ELF-1 (cell line): Measurements from ENCODE around the gene CELF5.
"Not testable (repeated sequence)": the region's sequence is repeated elsewhere in the genome, so short reads cannot be mapped to it uniquely, and the experiment has no call there.

Source experiments
- DNase-seq: peaks from one replicate; pipeline ENCODE4 v3.0.0-alpha.2; 2016; ENCODE audit warnings: low read depth, low spot score

The CELF5 gene

DNA sequence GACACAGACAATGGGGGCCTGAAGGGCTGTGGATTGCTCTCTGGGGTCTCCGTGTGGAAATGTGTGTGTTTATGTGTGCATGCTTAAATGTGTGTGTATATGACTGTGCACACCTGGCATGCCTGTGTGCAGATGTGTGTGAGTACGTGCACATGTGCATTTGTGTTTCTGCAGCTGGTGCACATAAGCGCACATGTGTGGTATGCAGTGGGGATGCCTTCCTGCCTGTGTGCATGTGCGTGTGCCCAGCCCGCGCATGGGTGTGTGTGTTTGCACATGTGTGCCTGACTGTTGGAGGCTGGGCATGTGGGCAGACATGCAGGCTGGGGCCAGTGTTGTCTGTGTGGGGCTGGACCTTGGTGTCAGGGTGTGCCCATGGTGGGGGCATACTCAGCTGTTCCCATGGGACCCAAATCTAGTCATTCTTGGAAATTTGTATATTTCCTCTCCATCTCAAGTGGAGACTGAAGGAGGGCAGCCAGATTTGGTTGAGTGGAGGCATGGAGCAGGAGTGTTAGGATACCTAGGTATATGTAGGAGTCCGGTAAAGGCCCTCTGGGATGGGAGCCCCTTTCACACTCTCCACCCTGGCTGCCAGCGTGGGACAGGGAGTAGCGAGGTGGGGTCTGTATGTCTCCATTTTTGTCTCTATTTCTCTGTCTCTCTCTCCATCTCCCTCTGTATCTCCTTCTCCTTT is 49.9 kb downstream of the CELF5 start:
- DNase-seq: no peak

DNA sequence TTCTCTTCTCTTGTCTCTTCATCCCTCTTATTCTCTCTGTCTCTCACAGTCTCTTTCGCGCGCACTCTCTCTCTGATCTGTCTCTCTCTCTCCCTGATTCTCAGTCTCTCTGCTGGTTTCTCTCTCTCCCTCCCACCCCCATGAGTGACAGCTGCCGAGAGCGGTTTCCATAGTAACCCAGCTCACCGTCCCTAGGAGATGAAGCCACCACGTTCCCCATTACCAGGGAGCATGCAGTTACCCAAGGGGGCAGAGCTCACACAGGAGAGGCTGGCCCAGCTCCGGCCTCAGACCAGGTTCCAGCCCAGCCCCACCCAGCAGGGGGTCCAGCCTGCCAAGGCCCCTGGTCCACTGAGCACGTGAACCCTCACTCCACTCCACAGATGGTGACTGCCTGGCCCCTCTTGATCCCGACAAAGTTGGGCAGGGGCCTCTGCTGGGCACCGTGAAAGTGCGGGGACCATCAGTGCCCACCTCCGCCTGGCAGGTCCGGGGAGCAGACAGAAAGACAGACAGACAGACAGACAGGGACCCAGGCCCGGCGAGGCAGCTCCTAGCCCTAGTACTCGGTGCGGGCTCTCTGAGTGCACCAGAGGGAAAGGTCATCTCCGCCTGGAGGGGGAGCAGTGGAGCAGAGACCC is 50.6 kb downstream of the CELF5 start:
- DNase-seq: no peak

DNA sequence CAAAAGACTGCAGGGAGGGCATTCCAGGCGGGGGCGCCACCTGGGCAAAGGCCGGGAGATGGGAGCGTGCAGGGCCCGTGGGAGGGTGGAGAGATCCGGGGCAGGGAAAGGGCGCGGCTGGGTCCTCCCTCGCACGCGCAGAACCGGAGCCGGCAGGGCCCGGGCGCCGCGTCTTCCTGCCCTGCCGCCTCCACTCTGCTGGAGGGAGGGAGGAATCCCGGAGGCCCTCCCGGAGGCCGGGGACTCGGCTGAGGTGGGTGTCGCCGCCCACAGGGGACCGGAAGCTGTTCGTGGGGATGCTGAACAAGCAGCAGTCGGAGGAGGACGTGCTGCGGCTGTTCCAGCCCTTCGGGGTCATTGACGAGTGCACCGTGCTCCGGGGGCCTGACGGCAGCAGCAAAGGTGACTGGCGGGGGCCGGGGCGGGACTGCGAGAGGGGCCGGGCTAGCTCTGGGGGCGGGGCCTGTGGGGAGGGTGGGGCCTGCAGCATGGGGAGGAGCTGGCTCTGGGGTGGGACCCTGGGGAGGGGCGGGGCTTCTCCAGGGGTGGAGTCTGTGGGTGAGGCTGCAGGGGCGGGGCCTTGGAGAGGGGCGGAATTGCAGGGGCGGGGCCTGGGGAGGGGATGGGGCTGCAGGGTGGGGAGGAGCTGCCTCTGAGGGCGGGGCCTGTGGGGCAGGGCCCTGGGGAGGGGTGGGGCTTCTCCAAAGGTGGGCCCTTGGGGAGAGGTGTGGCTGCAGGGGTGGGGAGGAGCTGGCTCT is 51.3 kb downstream of the CELF5 start:
- peak; percentile 83 for DNase-seq

DNA sequence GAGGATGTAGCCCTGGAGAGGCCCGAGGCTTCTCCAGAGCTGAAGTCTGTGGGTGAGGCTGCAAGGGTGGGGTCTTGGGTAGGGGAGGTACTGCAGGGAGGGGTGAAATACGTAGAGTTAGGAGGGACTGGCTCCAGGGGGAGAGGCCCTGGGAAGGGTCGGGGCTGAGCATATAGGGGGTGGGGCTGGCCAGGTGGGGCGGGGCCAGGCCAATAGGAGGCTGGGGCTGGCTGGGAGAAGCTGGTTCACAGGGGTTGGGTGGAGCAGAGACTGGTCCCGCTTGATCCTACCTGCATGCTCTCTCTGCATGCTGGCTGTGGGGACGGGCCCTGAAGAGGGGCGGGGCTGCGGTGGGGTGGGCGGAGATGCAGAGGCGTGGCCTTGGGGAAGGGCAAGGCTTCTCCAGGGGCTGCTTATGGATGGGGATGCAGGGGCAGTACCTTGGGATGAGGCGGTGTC is 51.9 kb downstream of the CELF5 start:
- peak; percentile 83 for DNase-seq

DNA sequence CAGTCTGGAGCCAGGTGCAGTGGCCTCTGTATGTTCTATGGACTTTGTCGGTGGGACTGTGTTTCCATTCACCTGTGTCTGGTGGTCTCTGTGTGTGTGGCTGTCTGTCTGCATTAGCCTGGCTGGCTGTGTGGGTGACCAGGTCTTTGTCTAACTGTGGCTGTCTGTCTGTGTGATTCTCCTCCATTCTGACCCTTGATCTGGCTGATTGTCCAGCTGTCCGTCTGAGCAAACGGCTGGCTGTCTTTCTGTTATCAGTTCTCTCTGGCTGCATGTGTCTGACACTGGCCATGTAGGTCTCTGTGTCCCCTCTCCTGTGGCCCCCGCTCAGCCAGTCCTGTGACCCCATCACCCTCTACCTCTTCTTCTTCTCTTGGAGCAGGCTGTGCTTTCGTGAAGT is 53.2 kb downstream of the CELF5 start:
- DNase-seq: no peak

DNA sequence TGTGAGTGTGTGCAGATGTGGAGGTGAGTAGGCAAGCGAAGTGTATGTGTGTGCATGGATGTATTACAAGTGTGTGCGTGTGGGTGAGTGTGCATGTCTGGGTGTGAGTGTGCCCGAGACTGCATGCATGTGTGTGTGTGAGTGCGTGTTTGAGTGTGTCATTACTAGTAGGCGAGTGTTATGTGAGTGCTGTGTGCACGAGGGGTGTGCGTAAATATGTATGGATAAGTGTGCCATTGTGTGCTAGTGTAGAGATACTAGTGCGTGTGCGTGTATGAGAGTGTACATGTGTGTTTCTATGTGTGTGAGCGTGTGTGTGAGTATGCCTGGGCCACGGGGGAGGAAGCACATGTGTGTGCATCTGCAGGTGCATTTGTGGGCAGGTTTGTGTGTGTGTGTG is 53.8 kb downstream of the CELF5 start:
- no peak for DNase-seq

DNA sequence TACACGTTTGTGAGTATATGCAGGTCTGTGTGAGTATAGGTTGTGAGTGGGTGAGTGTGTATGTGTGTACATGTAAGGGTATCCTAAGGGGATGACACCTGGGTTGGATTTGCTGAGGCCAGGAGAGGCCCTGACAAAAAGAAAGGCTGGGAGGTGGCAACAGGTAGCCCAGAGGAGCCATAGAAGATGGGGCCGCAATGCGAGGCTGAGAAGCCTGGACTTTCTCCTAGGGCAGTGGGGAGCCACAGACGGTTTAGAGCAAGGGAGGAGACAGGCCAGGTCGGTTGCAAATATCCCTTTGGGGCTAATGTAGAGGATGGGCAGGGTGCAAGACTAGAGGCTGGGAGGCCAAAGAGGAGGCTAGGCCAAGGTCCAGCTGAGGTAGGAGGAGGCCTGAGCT is 54.3 kb downstream of the CELF5 start:
- DNase-seq: no peak

DNA sequence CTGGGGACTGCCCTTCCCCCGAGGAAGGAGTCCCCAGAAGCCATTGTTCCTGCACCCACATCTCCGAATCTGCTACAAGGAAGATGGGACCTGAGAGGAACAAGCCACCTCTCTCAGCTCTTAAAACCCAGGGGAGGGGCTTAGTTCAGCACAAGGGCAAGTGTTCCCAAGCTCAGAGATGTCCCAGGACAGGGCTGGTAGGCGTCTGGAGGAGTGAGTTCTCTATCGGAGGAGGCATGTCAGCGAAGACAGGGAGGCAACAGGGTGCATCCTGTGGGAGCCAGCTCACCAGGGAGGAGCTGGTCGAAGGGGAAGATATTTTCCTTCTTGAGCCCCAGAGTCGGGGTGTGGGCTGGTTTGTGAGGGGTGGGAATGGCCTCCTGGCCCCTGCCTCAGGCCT is 54.8 kb downstream of the CELF5 start:
- no peak for DNase-seq

DNA sequence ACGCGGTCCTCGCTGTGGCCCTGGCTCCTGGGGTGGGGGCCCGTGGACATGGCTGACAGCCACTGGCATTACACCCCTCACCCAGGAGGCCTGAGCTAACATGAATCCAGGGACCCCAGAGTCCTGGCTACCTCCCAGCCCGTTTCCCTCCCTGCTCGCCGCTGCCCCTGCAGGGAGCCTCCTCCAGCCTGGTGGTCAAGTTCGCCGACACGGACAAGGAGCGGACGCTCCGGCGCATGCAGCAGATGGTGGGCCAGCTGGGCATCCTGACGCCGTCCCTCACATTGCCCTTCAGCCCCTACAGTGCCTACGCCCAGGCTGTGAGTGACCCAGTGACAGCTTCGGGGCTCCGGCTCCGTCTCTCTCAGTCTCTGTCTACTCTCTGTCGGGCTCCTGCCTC is 56.6 kb downstream of the CELF5 start:
- DNase-seq: no peak

DNA sequence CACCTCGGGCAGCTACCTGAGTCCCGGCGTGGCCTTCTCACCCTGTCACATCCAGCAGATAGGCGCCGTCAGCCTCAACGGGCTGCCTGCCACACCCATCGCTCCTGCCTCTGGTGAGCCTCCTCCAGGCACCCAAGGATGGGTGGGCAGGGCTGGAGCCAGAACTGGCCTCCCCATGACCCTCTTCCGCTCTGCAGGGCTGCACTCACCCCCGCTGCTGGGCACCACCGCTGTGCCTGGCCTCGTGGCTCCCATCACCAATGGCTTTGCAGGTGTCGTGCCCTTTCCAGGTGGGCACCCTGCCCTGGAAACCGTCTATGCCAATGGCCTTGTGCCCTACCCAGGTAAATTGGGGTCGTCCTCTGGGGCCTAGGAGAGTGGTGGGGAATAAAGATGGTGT is 57.7 kb downstream of the CELF5 start:
- no peak for DNase-seq

DNA sequence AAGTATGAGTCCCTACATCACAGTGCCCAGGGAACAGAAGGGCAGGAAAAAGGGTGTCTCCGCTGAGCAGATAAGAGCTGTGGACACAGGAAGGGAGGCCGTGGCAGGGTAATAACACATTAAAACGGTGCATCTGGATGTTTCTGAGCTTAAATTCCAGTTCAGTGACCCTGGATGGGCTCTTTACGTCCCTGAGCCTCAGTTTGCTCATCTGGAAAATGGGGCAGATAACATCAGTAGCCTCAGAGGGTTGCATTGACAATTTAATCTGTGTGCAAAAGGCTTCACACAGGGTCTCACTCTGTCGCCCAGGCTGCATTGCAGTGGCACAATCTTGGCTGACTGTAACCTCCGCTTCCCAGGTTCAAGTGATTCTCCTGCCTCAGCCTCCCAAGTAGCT is 58.1 kb downstream of the CELF5 start:
- no peak for DNase-seq

DNA sequence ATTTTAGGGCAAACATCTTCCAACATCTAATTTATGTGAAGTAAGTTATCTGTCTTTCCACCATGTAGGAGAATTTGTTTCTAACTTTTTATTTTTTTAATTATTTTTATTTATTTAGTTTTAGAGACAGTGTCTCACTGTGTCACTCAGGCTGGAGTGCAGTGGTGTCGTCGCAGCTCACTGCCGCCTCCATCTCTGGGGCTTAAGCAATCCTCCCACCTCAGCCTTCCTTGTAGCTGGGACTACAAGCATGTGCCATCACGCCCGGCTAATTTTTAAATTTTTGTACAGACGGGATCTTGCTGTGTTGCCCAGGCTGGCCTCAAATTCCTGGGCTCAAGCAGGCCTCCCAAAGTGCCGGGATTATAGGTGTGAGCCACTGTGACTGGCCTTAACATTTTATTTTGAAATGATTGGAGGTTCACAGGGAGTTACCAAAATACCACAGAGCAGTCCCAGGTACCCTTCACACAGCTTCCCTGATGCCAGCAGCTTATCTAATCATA is 58.8 kb downstream of the CELF5 start:
- DNase-seq: no peak

DNA sequence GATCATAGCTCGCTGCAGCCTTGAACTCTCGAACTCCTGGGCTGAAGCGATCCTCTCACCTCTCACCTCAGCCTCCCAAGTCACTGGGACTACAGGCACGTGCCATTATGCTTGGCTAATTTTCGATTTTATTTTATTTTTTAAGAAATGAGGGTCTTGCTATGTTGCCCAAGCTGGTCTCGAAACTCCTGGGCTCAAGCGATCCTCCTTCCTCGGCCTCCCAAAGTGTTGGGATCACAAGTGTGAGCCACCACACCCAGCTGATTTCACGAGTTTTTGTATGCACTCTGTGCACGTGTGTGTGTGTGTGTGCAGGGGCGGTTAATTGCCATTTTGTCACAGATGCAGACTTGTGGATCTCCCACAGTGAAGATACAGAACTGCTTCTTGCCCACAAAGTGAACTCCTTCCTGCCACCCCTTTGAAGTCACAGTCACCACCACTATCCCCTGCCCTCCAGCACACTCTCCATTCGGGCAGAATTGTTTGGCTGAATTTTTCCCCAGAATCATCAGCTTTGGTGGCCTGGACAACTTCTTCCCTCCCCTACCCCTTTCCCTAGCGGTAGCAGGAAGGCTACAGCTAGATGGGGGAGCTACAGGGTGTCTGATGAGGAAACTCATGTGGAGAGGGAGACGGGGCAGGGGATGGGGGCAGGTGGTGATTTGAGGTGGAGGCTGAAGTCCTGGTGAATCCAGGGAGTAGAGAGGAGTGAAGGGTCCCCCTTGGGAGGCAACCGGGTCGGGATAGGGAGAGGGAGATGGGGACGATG is 59.6 kb downstream of the CELF5 start:
- no peak for DNase-seq

DNA sequence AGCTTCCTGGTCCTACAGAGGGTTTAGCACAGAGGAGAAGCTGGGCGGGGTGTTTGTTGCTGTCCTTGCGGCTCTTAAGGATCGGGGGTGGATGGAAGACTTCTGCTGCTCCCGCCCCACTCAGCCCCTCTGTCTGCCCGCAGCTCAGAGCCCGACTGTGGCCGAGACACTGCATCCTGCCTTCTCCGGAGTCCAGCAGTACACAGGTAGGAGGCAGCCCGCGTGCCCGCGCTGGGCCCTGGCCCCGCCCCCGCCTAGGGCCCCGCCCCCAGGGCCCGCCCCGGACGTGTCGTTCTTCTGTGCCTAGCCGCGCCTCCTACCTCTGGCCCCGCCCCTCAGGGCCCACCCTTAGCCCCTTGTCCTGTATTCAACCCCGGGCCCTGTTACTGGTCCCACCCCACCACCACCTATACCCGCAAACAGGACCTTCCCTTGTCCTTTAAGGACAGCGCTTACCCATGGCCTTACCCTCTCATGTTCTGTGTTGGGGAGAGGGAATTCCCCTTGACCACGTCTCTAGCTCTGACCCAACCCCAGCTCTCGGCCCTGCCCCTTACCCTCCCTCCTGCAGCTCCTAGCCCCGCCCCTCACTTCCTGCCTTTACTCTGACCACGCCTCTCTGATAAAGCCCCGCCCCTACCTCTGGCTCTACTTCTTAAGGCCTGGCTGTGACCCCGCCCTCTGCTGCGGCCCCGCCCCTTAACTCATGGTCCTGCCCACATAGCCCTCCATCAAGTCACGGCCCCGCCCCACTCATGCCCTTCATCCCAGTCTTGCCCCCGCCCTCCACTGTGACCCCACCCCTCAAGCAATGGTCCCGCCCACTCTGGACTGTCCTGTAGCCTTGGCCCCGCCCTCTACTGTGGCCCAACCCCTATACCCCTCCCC is 60.5 kb downstream of the CELF5 start:
- DNase-seq: peak; percentile 97

DNA sequence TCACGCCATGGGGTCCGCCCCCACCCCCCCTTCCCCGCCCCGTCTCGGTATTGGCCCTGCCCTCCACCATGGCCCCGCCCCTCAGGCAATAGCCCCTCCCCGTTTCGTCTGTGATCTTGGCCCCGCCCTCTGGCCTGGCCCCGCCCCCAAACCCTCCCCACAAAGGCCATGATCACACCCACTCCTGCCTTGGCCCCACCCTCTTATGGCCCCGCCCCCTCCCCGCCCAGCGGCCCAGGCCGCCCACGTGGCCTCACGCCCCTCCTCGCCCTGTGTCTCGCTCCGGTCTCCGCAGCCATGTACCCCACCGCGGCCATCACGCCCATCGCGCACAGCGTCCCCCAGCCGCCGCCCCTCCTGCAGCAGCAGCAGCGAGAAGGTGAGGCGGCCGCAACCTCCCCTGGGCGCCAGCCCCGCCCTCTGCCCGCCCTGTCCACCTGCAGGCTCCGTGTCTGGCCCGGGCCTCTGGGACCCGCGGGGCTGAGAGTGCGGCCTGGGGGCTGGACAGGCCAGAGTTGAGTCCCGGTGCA is 61.3 kb downstream of the CELF5 start:
- peak; percentile 65 for DNase-seq

DNA sequence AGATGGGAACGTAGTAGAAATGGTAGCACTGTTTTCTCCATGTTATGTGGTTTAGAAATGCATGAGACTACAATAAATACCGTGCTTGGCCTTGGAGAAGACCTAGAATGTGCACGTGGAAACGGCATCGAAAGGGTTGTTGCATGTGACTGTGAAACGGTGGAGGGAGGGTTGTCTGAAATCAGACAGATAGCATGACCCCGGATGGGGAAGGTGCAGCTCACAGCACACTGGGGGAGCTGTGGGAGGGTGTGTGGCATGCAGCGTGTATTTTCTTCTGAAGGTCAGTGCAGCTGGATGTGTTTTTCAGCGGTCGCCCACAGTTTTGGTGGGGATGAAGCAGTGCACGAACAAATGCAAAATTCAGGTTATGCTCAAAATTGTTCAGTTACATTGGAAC is 63.4 kb downstream of the CELF5 start:
- no peak for DNase-seq

DNA sequence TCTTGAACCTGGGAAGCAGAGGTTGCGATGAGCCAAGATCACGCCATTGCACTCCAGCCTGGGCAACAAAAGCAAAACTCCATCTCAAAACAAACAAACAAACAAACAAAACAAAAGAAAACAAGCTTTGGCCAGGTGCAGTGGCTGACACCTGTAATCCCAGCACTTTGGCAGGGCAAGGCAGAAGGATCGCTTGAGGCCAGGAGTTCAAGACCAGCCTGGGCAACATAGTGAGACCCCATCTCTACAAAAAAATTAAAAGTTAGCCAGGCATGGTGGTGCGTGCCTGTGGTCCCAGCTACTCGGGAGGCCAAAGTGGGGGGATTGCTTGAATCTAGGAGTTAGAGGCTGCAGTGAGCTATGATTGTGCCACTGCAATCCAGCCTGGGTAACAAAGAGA is 64.0 kb downstream of the CELF5 start:
- not testable (repeated sequence) for DNase-seq

DNA sequence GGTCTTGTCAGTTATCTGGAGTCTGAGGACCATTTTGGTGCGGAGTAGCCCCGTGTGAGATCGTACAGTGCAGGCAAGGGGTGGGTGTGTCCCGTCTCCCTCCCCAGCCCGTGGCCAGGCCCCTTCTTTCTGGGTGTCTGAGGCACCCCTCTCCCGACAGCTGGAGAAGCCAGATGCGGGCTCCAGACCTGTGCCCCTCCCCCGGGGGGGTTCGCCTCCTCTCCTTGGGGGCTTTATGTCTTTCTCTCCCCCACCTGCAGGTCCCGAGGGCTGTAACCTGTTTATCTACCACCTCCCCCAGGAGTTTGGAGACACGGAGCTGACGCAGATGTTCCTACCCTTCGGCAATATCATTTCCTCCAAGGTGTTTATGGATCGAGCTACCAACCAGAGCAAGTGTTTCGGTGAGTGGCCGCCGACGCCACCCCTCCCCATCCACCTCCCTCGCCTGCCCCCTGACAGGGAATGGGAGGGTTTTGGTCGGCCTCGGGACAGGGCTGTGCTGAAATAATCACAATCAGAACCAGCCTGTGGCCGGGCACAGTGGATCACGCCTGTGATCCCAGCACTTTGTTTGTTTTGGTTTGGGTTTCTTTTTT is 65.6 kb downstream of the CELF5 start:
- DNase-seq: peak; percentile 67

DNA sequence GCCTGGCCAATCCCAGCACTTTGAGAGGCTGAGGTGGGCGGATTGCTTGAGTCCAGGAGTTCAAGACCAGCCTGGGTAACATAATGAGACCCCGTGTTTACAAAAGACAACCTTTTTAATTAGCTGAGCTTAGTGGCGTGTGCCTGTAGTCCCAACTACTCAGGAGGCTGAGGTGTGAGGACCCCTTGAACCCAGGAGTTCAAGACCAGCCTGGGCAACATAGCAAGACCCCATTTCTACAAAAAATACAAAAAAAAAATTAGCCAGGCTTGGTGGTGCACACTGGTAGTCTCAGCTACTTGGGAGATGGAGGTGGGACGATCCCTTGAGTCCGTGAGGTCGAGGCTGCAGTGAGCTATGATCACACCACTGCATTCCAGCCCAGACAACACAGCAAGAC is 66.4 kb downstream of the CELF5 start:
- DNase-seq: not testable (repeated sequence)

DNA sequence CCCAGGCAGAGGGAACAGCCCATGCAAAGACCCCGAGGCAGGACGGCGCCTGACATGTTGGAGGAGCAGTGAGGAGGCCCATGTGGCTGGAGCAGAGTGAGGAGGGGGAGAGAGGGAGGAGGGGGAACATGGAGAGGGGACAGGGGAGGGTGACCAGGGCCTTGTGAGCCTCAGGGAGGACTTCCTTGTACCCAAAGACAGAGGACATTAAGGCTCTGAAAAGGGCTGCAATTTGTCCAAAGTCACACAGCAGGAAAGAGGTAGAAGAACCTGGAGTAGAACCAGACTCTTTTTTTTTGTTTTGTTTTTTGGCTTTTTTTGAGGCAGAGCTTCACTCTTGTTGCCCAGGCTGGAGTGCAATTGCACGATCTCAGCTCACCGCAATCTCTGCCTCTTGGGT is 67.2 kb downstream of the CELF5 start:
- no peak for DNase-seq
